HepG2 (cell line): ENCODE data around the gene CD7. TPM values are rescaled to one million over a fixed set of nuclear protein-coding genes. Genes with fewer than 3 reads are reported as not detected.

Experiments used
- ARNTL ChIP-seq: sonication (generic); formaldehyde crosslinking; IDR thresholded peaks from 2 replicates; pipeline ENCODE4 v1.4.0; 2020; ENCODE audit warnings: mild to moderate bottlenecking, missing genetic modification reagents
- ASH2L ChIP-seq: fragments of 300-600, 200-600 bp; sonication (generic); IDR thresholded peaks from 2 replicates; pipeline ENCODE4 v1.7.0; 2017; ENCODE audit warnings: low read depth, mild to moderate bottlenecking, moderate library complexity, mixed read lengths, low read length; ENCODE audit not compliant: insufficient read length
- BCL6 ChIP-seq: IDR thresholded peaks from 2 replicates; pipeline ENCODE4 v1.6.1; 2016; ENCODE audit warnings: missing genetic modification reagents, missing compliant biosample characterization
- ETV6 ChIP-seq: sonication (generic); formaldehyde crosslinking; conservative IDR thresholded peaks from 2 replicates; pipeline ENCODE4 v1.4.0; 2020; ENCODE audit warnings: missing genetic modification reagents
- HDAC1 ChIP-seq: sonication (generic); formaldehyde crosslinking; IDR thresholded peaks from 2 replicates; pipeline ENCODE4 v1.5.1; 2020; ENCODE audit warnings: mild to moderate bottlenecking, missing genetic modification reagents
- KAT8 ChIP-seq: IDR thresholded peaks from 2 replicates; pipeline ENCODE4 v1.6.1; 2016; ENCODE audit warnings: missing genetic modification reagents, missing compliant biosample characterization
- KDM5B ChIP-seq: sonication (generic); formaldehyde crosslinking; IDR thresholded peaks from 2 replicates; pipeline ENCODE4 v1.4.0; 2020; ENCODE audit warnings: missing genetic modification reagents, mild to moderate bottlenecking, borderline replicate concordance
- MXD4 ChIP-seq: IDR thresholded peaks from 2 replicates; pipeline ENCODE4 v1.6.1; 2016; ENCODE audit warnings: mild to moderate bottlenecking, missing biosample characterization, missing genetic modification reagents
- RXRA ChIP-seq: sonication (generic); formaldehyde crosslinking; IDR thresholded peaks from 2 replicates; pipeline ENCODE4 v1.5.1; 2020; ENCODE audit warnings: missing genetic modification reagents
- SNAI1 ChIP-seq: sonication (generic); formaldehyde crosslinking; IDR thresholded peaks from 2 replicates; pipeline ENCODE4 v1.5.0; 2020; ENCODE audit warnings: mild to moderate bottlenecking, missing genetic modification reagents, borderline replicate concordance
- TRIM24 ChIP-seq: sonication (generic); formaldehyde crosslinking; IDR thresholded peaks from 2 replicates; pipeline ENCODE4 v1.8.0; 2022; ENCODE audit warnings: mild to moderate bottlenecking, missing genetic modification reagents
- ZBTB42 ChIP-seq: sonication (generic); formaldehyde crosslinking; IDR thresholded peaks from 2 replicates; pipeline ENCODE4 v1.5.0; 2020; ENCODE audit warnings: mild to moderate bottlenecking, missing genetic modification reagents
- ZFP36L1 ChIP-seq: sonication (generic); formaldehyde crosslinking; IDR thresholded peaks from 2 replicates; pipeline ENCODE4 v1.8.0; 2022; ENCODE audit warnings: mild to moderate bottlenecking, missing genetic modification reagents, moderate library complexity
- ZNF543 ChIP-seq: sonication (generic); formaldehyde crosslinking; IDR thresholded peaks from 2 replicates; pipeline ENCODE4 v1.4.0; 2020; ENCODE audit warnings: mild to moderate bottlenecking, missing genetic modification reagents
- ZNF552 ChIP-seq: sonication (generic); formaldehyde crosslinking; IDR thresholded peaks from 2 replicates; pipeline ENCODE4 v1.9.0; 2022; ENCODE audit warnings: missing genetic modification reagents, mild to moderate bottlenecking, borderline replicate concordance
- ZNF558 ChIP-seq: sonication (generic); formaldehyde crosslinking; IDR thresholded peaks from 2 replicates; pipeline ENCODE4 v1.9.0; 2022; ENCODE audit warnings: mild to moderate bottlenecking, missing genetic modification reagents, borderline replicate concordance
- ZNF768 ChIP-seq: sonication (generic); formaldehyde crosslinking; IDR thresholded peaks from 2 replicates; pipeline ENCODE4 v1.4.0; 2020; ENCODE audit warnings: missing genetic modification reagents
- polyA plus RNA-seq, 8 experiments: library from polyadenylated mRNA; depleted of rRNA in 3 of 8; stranded (reverse) in 7 of 8; unstranded in 1 of 8; fragments of >200 nt; fragmentation: Illumina TruSeq in 4 of 8; extraction: Trizol in 4 of 8; gene quantifications; 2 replicates each; pipeline versions ENCODE4 v1.2.1 to v1.2.3, GENCODE V29; 2011 to 2016; ENCODE audit warnings: low read depth in 4 of 8, missing spikeins in 1 of 8, mixed read lengths in 1 of 8; ENCODE audit not compliant: insufficient read depth in 1 of 8
- total RNA-seq, 5 experiments: library from RNA; depleted of rRNA; stranded (reverse); fragments of >200 nt; fragmentation: Illumina TruSeq; extraction: Trizol; gene quantifications; 2 replicates each; pipeline ENCODE4 v1.2.3, GENCODE V29; 2016; ENCODE audit warnings: low read depth in 1 of 5
- TF ChIP-seq, protein P1 (sequence below): sonication (generic); formaldehyde crosslinking; IDR thresholded peaks from 2 replicates; pipeline ENCODE4 v1.8.0; 2022; ENCODE audit warnings: mild to moderate bottlenecking, missing genetic modification reagents, borderline replicate concordance
- TF ChIP-seq, protein P2 (sequence below): sonication (generic); formaldehyde crosslinking; IDR thresholded peaks from 2 replicates; pipeline ENCODE4 v1.4.0; 2020; ENCODE audit warnings: missing genetic modification reagents, borderline replicate concordance
- TF ChIP-seq, protein P3 (sequence below): sonication (generic); formaldehyde crosslinking; IDR thresholded peaks from 2 replicates; pipeline ENCODE4 v1.4.0; 2020; ENCODE audit warnings: missing genetic modification reagents, borderline replicate concordance
- TF ChIP-seq, protein P4 (sequence below): sonication (generic); formaldehyde crosslinking; IDR thresholded peaks from 2 replicates; pipeline ENCODE4 v1.8.1; 2023; ENCODE audit warnings: missing genetic modification reagents, inconsistent platforms, borderline replicate concordance

The CD7 gene
- total and polyA plus RNA-seq, 2 of the 13 experiments (the other 11 are each of a cell fraction or from before 2014, with no cell fraction given): 67.6 to 76.4 TPM

DNA sequence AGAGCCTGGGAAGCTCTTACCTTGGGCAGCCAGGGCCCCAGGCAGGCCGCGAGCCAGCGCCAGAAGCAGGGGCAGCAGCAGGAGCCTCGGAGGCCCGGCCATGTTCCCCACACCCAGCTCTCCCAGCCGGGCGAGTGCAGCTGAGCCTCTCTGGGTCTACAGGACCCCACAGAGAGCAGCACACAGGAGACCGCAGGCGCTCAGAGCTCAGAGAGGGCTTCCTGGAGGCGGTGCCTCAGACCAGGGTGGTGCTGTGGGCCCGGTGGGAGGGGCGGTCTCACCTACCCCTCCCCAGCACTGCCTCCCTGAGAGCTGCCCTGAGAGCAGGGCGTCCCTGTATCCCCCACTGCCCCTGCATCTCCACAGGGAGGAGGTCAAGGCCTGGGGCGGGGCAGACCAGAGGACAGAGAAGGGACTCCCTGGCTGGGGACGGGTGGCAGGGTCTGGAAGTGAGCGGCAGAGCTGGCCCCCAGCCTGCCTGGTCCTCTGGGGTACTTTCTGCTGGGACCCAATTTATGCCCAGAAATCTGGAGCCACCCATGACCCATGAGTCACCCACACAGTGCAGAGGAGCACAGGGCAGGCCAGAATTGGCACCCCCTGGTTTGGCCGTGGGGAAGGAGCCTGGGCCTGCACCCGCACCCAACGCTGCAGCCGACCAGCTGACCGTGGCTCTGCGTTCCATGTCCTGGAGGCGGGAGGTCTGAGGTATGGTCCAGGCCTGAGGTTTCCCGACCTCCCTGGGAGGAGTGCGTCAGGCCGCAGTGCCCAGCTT is at the start of gene CD7 (continued):
- TF ChIP-seq ZNF558 (CRISPR knock-in tag): peak; percentile 57; the same call in 1 of the 2 replicates
- peak; percentile 92 for TF ChIP-seq KDM5B (CRISPR knock-in tag)
- TF ChIP-seq ZNF552 (CRISPR knock-in tag): peak; percentile 52; the same call in 1 of the 2 replicates
- TF ChIP-seq, protein P1, sequence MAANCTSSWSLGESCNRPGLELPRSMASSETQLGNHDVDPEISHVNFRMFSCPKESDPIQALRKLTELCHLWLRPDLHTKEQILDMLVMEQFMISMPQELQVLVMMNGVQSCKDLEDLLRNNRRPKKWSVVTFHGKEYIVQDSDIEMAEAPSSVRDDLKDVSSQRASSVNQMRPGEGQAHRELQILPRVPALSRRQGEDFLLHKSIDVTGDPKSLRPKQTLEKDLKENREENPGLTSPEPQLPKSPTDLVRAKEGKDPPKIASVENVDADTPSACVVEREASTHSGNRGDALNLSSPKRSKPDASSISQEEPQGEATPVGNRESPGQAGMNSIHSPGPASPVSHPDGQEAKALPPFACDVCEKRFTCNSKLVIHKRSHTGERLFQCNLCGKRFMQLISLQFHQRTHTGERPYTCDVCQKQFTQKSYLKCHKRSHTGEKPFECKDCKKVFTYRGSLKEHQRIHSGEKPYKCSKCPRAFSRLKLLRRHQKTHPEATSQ (CRISPR knock-in tag): 0 out of 2 replicates have a peak, but pooled peaks have one; percentile 4
- peak; percentile 27; the same call in 1 of the 2 replicates for TF ChIP-seq ARNTL (CRISPR knock-in tag)
- TF ChIP-seq ASH2L: peak; percentile 33
- TF ChIP-seq, protein P2, sequence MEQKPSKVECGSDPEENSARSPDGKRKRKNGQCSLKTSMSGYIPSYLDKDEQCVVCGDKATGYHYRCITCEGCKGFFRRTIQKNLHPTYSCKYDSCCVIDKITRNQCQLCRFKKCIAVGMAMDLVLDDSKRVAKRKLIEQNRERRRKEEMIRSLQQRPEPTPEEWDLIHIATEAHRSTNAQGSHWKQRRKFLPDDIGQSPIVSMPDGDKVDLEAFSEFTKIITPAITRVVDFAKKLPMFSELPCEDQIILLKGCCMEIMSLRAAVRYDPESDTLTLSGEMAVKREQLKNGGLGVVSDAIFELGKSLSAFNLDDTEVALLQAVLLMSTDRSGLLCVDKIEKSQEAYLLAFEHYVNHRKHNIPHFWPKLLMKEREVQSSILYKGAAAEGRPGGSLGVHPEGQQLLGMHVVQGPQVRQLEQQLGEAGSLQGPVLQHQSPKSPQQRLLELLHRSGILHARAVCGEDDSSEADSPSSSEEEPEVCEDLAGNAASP: peak; percentile 84; the same call in 1 of the 2 replicates
- TF ChIP-seq SNAI1: peak; percentile 85
- TF ChIP-seq, protein P3, sequence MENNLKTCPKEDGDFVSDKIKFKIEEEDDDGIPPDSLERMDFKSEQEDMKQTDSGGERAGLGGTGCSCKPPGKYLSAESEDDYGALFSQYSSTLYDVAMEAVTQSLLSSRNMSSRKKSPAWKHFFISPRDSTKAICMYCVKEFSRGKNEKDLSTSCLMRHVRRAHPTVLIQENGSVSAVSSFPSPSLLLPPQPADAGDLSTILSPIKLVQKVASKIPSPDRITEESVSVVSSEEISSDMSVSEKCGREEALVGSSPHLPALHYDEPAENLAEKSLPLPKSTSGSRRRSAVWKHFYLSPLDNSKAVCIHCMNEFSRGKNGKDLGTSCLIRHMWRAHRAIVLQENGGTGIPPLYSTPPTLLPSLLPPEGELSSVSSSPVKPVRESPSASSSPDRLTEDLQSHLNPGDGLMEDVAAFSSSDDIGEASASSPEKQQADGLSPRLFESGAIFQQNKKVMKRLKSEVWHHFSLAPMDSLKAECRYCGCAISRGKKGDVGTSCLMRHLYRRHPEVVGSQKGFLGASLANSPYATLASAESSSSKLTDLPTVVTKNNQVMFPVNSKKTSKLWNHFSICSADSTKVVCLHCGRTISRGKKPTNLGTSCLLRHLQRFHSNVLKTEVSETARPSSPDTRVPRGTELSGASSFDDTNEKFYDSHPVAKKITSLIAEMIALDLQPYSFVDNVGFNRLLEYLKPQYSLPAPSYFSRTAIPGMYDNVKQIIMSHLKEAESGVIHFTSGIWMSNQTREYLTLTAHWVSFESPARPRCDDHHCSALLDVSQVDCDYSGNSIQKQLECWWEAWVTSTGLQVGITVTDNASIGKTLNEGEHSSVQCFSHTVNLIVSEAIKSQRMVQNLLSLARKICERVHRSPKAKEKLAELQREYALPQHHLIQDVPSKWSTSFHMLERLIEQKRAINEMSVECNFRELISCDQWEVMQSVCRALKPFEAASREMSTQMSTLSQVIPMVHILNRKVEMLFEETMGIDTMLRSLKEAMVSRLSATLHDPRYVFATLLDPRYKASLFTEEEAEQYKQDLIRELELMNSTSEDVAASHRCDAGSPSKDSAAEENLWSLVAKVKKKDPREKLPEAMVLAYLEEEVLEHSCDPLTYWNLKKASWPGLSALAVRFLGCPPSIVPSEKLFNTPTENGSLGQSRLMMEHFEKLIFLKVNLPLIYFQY (CRISPR knock-in tag): peak; percentile 34; the same call in 1 of the 2 replicates
- TF ChIP-seq ZNF768 (CRISPR knock-in tag): peak; percentile 76; the same call in 1 of the 2 replicates
- TF ChIP-seq ZFP36L1 (CRISPR knock-in tag): no peak
- 0 out of 2 replicates have a peak, but pooled peaks have one; percentile 16 for TF ChIP-seq BCL6 (CRISPR knock-in tag)
- TF ChIP-seq ZNF543 (CRISPR knock-in tag): peak; percentile 79
- TF ChIP-seq RXRA (CRISPR knock-in tag): peak; percentile 73
- TF ChIP-seq MXD4 (CRISPR knock-in tag): no peak; the same call in 1 of the 2 replicates
- TF ChIP-seq KAT8 (CRISPR knock-in tag): peak; percentile 32; the same call in 1 of the 2 replicates
- TF ChIP-seq ETV6: no peak
- TF ChIP-seq, protein P4, sequence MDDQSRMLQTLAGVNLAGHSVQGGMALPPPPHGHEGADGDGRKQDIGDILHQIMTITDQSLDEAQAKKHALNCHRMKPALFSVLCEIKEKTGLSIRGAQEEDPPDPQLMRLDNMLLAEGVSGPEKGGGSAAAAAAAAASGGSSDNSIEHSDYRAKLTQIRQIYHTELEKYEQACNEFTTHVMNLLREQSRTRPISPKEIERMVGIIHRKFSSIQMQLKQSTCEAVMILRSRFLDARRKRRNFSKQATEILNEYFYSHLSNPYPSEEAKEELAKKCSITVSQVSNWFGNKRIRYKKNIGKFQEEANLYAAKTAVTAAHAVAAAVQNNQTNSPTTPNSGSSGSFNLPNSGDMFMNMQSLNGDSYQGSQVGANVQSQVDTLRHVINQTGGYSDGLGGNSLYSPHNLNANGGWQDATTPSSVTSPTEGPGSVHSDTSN: no peak
- peak; percentile 85; the same call in 1 of the 2 replicates for TF ChIP-seq ZBTB42 (CRISPR knock-in tag)
- TF ChIP-seq TRIM24: no peak
- TF ChIP-seq HDAC1 (CRISPR knock-in tag): peak; percentile 76
